SK-N-SH (cell line): Measurements from ENCODE around the gene DGKI. TPM values are rescaled to one million over a fixed set of nuclear protein-coding genes. Genes with fewer than 3 reads are reported as not detected.

Experiments
- CTCF ChIA-PET: fragments of 300-600, 350-600 bp; formaldehyde crosslinking; extraction: SDS; loops from one replicate; lab custom pipeline; 2021; lab: Yijun Ruan, JAX
- POLR2A ChIA-PET: fragments of 350-600 bp; sonication (Branson Sonifier 250); formaldehyde crosslinking; extraction: SDS; loops from one replicate; lab custom pipeline; 2020; ENCODE audit warnings: antibody characterized with exemption, inconsistent platforms; lab: Yijun Ruan, JAX
- DNase-seq: peaks from one replicate; pipeline ENCODE4 v3.0.0; 2012
- H2AFZ ChIP-seq: fragments of 200-600 bp; sonication (generic); 2 replicates; pipeline ENCODE4 v1.8.1; 2016; ENCODE audit warnings: antibody characterized with exemption, mild to moderate bottlenecking, low read depth
- H3F3A ChIP-seq: fragments of 200-600 bp; sonication (generic); replicated peaks from 2 replicates; pipeline ENCODE3; 2016; ENCODE audit warnings: antibody characterized with exemption, mild to moderate bottlenecking; ENCODE audit not compliant: insufficient read depth
- H3K27ac ChIP-seq, 2 experiments: fragments of 200-500 bp in 1 of 2; fragments of 200-600 bp in 1 of 2; sonication (Bioruptor generic) in 1 of 2; sonication (generic), shearing (Covaris generic) in 1 of 2; 2 replicates each; pipeline versions ENCODE4 v1.5.1 to v1.6.1; 2014 to 2016; ENCODE audit warnings: low read depth in 2 of 2, inconsistent platforms in 1 of 2, low read length in 1 of 2, mild to moderate bottlenecking in 1 of 2, mixed read lengths in 1 of 2
- H3K27me3 ChIP-seq: fragments of 200-600 bp; sonication (generic), shearing (Covaris generic); 2 replicates; pipeline ENCODE4 v1.6.1; 2016; ENCODE audit warnings: mixed run types; ENCODE audit not compliant: insufficient read depth
- H3K36me3 ChIP-seq, 2 experiments: fragments of 200-500 bp in 1 of 2; fragments of 200-600 bp in 1 of 2; sonication (Bioruptor generic) in 1 of 2; sonication (generic) in 1 of 2; replicated peaks in 1 of 2; 2 replicates each; pipeline versions ENCODE3 to v1.5.1; 2014 to 2016; ENCODE audit warnings: low read length in 1 of 2, mild to moderate bottlenecking in 1 of 2; ENCODE audit not compliant: insufficient read depth in 2 of 2, control insufficient read depth in 1 of 2
- H3K4me1 ChIP-seq, 2 experiments: fragments of 200-500 bp in 1 of 2; fragments of 200-600 bp in 1 of 2; sonication (Bioruptor generic) in 1 of 2; sonication (generic), shearing (Covaris generic) in 1 of 2; 2 replicates each; pipeline versions ENCODE4 v1.5.1 to v1.6.1; 2014 to 2016; ENCODE audit warnings: low read depth in 1 of 2, low read length in 1 of 2, mixed run types in 1 of 2; ENCODE audit not compliant: insufficient read depth in 2 of 2, control insufficient read depth in 1 of 2
- H3K4me2 ChIP-seq: fragments of 200-600 bp; sonication (generic), shearing (Covaris generic); 2 replicates; pipeline ENCODE4 v1.6.1; 2017; ENCODE audit warnings: mixed run types
- H3K4me3 ChIP-seq, 2 experiments: fragments of 200-500 bp in 1 of 2; fragments of 200-600 bp in 1 of 2; sonication (Bioruptor generic) in 1 of 2; sonication (generic), shearing (Covaris generic) in 1 of 2; 2 replicates each; pipeline versions ENCODE4 v1.5.1 to v1.8.1; 2014 to 2016; ENCODE audit warnings: low read depth in 2 of 2, inconsistent platforms in 1 of 2, low read length in 1 of 2, mild to moderate bottlenecking in 1 of 2, mixed read lengths in 1 of 2, moderate library complexity in 1 of 2
- H3K79me2 ChIP-seq: fragments of 200-600 bp; sonication (generic); 2 replicates; pipeline ENCODE4 v1.8.1; 2017; ENCODE audit warnings: mild to moderate bottlenecking; ENCODE audit not compliant: insufficient read depth
- H3K9ac ChIP-seq: fragments of 200-600 bp; sonication (generic); 2 replicates; pipeline ENCODE4 v1.6.1; 2017; ENCODE audit warnings: mixed run types
- H3K9me2 ChIP-seq: fragments of 200-600 bp; sonication (generic); 2 replicates; pipeline ENCODE4 v1.6.1; 2017; ENCODE audit warnings: mixed run types
- H3K9me3 ChIP-seq: fragments of 200-600 bp; sonication (generic); 2 replicates; pipeline ENCODE4 v1.6.1; 2017; ENCODE audit warnings: mixed run types, mild to moderate bottlenecking, moderate library complexity
- H4K20me1 ChIP-seq: fragments of 200-600 bp; sonication (generic); 2 replicates; pipeline ENCODE4 v1.6.1; 2017; ENCODE audit warnings: mild to moderate bottlenecking, mixed run types; ENCODE audit not compliant: insufficient read depth
- FOSL2 ChIP-seq: IDR thresholded peaks from 2 replicates; pipeline ENCODE4 v1.4.0; 2012; ENCODE audit warnings: low read depth, mild to moderate bottlenecking, moderate library complexity, borderline replicate concordance
- FOXM1 ChIP-seq: IDR thresholded peaks from 2 replicates; pipeline ENCODE4 v1.4.0; 2012; ENCODE audit warnings: low read depth, mild to moderate bottlenecking
- GATA2 ChIP-seq: sonication (generic); formaldehyde crosslinking; IDR thresholded peaks from 2 replicates; pipeline ENCODE4 v1.5.0; 2020; ENCODE audit warnings: mild to moderate bottlenecking, missing genetic modification reagents
- JUND ChIP-seq: IDR thresholded peaks from 2 replicates; pipeline ENCODE4 v1.4.0; 2012
- MEF2A ChIP-seq: IDR thresholded peaks from 2 replicates; pipeline ENCODE4 v1.4.0; 2012; ENCODE audit warnings: low read depth, borderline replicate concordance
- NFIC ChIP-seq: IDR thresholded peaks from 2 replicates; pipeline ENCODE4 v1.4.0; 2012; ENCODE audit warnings: borderline replicate concordance
- NRF1 ChIP-seq: IDR thresholded peaks from 2 replicates; pipeline ENCODE4 v1.6.1; 2012; ENCODE audit warnings: low read depth, mild to moderate bottlenecking, low read length
- RAD21 ChIP-seq: IDR thresholded peaks from 2 replicates; pipeline ENCODE4 v1.6.1; 2012; ENCODE audit warnings: mild to moderate bottlenecking, low read length
- RCOR1 ChIP-seq: fragments of 150-350 bp; IDR thresholded peaks from 2 replicates; pipeline ENCODE4 v1.6.1; 2017; ENCODE audit warnings: antibody characterized with exemption, low read length
- TCF12 ChIP-seq: IDR thresholded peaks from 2 replicates; pipeline ENCODE4 v1.4.0; 2012
- WGBS: methylation state at CpG from one replicate; pipeline ENCODE4 v1.1.6; 2017; ENCODE audit warnings: low lambda C conversion rate; 5-methylcytosine and 5-hydroxymethylcytosine counted together
- polyA plus RNA-seq, 3 experiments: library from polyadenylated mRNA; depleted of rRNA; stranded (reverse); fragments of >200 nt; gene quantifications; 2 replicates each; pipeline ENCODE4 v1.2.3, GENCODE V29; 2012
- TF ChIP-seq, protein P1 (sequence below): IDR thresholded peaks from 2 replicates; pipeline ENCODE4 v1.4.0; 2012; ENCODE audit warnings: low read depth, borderline replicate concordance
- TF ChIP-seq, protein P2 (sequence below): fragments of 150-350 bp; IDR thresholded peaks from 2 replicates; pipeline ENCODE4 v1.6.1; 2017; ENCODE audit warnings: antibody characterized with exemption, low read length, low read depth, borderline replicate concordance
- TF ChIP-seq, protein P3 (sequence below): IDR thresholded peaks from 2 replicates; pipeline ENCODE4 v1.4.0; 2012; ENCODE audit warnings: low read depth

DGKI gene
- polyA plus RNA-seq, 1 of the 3 experiments (the other 2 are of a cell fraction): 1.3 TPM

DNA sequence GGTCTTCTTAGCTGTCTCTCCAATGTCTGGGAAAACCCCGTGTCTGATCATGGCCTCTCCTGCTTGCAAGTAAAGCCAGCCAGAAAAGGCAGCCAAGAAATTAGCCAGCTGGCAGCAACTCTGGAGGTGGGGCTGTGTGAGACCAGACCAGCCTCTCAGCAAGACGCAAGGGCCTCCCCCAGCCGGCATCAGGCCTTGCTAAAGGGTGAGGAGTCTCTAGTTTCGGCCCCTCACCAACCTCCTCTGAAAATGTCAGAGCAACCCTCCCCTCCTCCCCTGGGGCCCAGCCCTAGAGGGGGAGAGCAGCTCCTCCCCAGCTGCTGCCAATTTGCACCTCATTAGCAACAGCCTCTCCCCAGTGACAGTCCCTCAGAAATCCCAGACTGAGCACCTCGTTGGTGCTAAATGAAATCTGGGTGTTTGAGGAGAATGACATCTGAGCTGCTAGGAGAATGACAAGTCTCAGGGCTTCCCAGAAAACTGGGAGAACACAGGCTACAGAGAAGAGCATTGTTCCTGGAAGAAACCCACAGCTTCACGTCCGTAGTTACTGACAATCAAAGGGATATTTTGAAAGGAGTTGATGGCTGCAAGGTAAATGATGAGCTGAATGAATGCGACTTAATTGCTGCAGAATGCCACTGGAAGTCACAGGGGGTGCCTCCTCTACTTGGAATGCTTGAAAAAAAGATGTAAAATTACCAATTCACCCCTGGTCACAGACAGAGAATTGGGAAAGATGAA is 25.9 kb downstream of the DGKI start:
- 39% methylated on average over 8 of the region's 8 CpGs for WGBS
- peak overlapping the region; percentile 33 for H3K9ac ChIP-seq
- peaks cover 25% of the 10 kb centered on the region; the same call in 1 of the 2 replicates for H3K79me2 ChIP-seq
- no peaks in the 10 kb centered on the region for H3K9me2 ChIP-seq
- ChIA-PET CTCF (interaction anchor here (1.0 to 2.1 kb wide), 3 partner anchors 27 to 165 kb away, joined by 3 to 7 read pairs (median 4); no protein-coding TSS in a partner anchor), POLR2A (interaction anchor here (1.2 to 2.0 kb wide), 3 partner anchors 20 to 26 kb away, joined by 3 to 5 read pairs (median 4); partner anchors contain the start of gene DGKI)
- no peaks in the 10 kb centered on the region for H4K20me1 ChIP-seq
- H3K4me1 ChIP-seq: peaks cover 15 to 25% of the 10 kb centered on the region in 2 experiments
- TF ChIP-seq, protein P1, sequence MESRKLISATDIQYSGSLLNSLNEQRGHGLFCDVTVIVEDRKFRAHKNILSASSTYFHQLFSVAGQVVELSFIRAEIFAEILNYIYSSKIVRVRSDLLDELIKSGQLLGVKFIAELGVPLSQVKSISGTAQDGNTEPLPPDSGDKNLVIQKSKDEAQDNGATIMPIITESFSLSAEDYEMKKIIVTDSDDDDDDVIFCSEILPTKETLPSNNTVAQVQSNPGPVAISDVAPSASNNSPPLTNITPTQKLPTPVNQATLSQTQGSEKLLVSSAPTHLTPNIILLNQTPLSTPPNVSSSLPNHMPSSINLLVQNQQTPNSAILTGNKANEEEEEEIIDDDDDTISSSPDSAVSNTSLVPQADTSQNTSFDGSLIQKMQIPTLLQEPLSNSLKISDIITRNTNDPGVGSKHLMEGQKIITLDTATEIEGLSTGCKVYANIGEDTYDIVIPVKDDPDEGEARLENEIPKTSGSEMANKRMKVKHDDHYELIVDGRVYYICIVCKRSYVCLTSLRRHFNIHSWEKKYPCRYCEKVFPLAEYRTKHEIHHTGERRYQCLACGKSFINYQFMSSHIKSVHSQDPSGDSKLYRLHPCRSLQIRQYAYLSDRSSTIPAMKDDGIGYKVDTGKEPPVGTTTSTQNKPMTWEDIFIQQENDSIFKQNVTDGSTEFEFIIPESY: no peak
- TF ChIP-seq NFIC: peak; percentile 50
- no peak for TF ChIP-seq GATA2 (CRISPR knock-in tag)
- peak; percentile 26; the same call in 1 of the 2 replicates for TF ChIP-seq TCF12
- H3K27me3 ChIP-seq: no peaks in the 10 kb centered on the region
- peaks cover 4% of the 10 kb centered on the region for H3F3A ChIP-seq
- H3K4me2 ChIP-seq: peak overlapping the region; percentile 54
- no peaks in the 10 kb centered on the region for H3K36me3 ChIP-seq
- peak overlapping the region; percentile 54 to 62 for H3K27ac ChIP-seq
- peak; percentile 47 for DNase-seq
- no peak overlapping the region for H3K4me3 ChIP-seq
- peak overlapping the region; percentile 56 for H2AFZ ChIP-seq
- no peaks in the 10 kb centered on the region for H3K9me3 ChIP-seq

DNA sequence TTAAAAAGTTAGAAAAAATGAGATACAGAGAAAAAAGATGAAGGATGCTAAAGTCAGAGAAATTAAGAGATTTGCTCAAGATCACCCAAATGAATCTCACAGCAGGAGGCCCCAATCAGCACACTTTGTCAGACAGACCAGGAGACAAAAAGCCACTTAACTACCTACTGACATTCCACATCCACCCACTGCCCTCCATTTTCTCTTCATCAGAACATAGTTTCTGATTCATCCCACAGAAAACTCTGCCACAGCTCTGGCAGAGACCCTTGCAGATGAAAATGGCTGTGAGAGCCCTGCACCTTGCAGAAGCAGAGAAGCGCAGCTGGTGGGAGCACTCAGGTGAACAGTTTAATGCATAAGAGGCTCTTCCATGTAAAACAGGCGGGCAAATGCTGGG is 26.6 kb downstream of the DGKI start:
- Histone ChIP-seq H2AFZ (peak overlapping the region; percentile 56), H3K4me2 (peak overlapping the region; percentile 54), H3K9me2 (no peaks in the 10 kb centered on the region), H3K27ac (peak overlapping the region; percentile 54 to 62), H3K27me3 (no peaks in the 10 kb centered on the region), H3K9me3 (no peaks in the 10 kb centered on the region), H3K4me1 (peaks cover 15 to 25% of the 10 kb centered on the region in 2 experiments), H3K79me2 (peaks cover 25% of the 10 kb centered on the region; the same call in 1 of the 2 replicates), H3K4me3 (no peak overlapping the region), H3K9ac (no peak overlapping the region), H3K36me3 (no peaks in the 10 kb centered on the region), H3F3A (peaks cover 4% of the 10 kb centered on the region), H4K20me1 (no peaks in the 10 kb centered on the region)
- no peak for DNase-seq
- POLR2A ChIA-PET: interaction anchor here (2.0 kb wide), 1 partner anchor 26 kb away, joined by 5 read pairs; the partner anchor contains the start of gene DGKI
- 92% methylated on average over 2 of the region's 2 CpGs for WGBS
- TF ChIP-seq, protein P2, sequence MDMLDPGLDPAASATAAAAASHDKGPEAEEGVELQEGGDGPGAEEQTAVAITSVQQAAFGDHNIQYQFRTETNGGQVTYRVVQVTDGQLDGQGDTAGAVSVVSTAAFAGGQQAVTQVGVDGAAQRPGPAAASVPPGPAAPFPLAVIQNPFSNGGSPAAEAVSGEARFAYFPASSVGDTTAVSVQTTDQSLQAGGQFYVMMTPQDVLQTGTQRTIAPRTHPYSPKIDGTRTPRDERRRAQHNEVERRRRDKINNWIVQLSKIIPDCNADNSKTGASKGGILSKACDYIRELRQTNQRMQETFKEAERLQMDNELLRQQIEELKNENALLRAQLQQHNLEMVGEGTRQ: no peak
- TF ChIP-seq, protein P1: no peak
- TF ChIP-seq JUND: no peak
- TF ChIP-seq RCOR1: no peak
- TF ChIP-seq NRF1: no peak
- no peak for TF ChIP-seq FOSL2
- no peak for TF ChIP-seq FOXM1
- TF ChIP-seq RAD21: no peak
- TF ChIP-seq, protein P3, sequence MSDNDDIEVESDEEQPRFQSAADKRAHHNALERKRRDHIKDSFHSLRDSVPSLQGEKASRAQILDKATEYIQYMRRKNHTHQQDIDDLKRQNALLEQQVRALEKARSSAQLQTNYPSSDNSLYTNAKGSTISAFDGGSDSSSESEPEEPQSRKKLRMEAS: no peak
- TF ChIP-seq MEF2A: no peak
- TF ChIP-seq NFIC: no peak
- CTCF ChIA-PET: interaction anchor here (1.0 to 2.1 kb wide), 3 partner anchors 28 to 164 kb away, joined by 3 to 7 read pairs (median 4); no protein-coding TSS in a partner anchor
